ENCODE results near the gene TMPRSS11E.
"Not testable (repeated sequence)": the region's sequence is repeated elsewhere in the genome, so short reads cannot be mapped to it uniquely, and the experiment has no call there.

The TMPRSS11E gene

GRCh38 chr4:68406479-68406859 lies 40.8 kb upstream of the TMPRSS11E start (continued):
- TF ChIP-seq ZNF830 (tag by site-specific recombination; IDR thresholded peaks at IDR 0.05; ENCODE audit: low read depth) (no peak), ZNF660 (tag by site-specific recombination; IDR thresholded peaks at IDR 0.05) (no peak), ZNF449 (tag by site-specific recombination; IDR thresholded peaks at IDR 0.05) (no peak), KLF8 (tag by site-specific recombination; IDR thresholded peaks at IDR 0.05) (no peak), ZNF549 (tag by site-specific recombination; IDR thresholded peaks at IDR 0.05) (no peak)

- CTCF ChIA-PET; H3K36me3 ChIP-seq (ENCODE audit: control insufficient read depth in 2 of 2, insufficient read depth in 1 of 2, low read length in 2 of 2); H3K4me3 ChIP-seq (ENCODE audit: low read depth, low read length); H3K27ac ChIP-seq (ENCODE audit: extremely low read depth, low read depth, low read length); H3K9me3 ChIP-seq (ENCODE audit: control insufficient read depth, insufficient read depth, low read depth, low read length); POLR2A ChIA-PET; H3K4me1 ChIP-seq (ENCODE audit: control insufficient read depth, insufficient read depth, low read length): not testable (repeated sequence)
Measured at GRCh38 chr4:68407015-68407867, 40.0 kb upstream of the TMPRSS11E start.

- Histone ChIP-seq H3K36me3 (ENCODE audit: control insufficient read depth in 2 of 2, insufficient read depth in 1 of 2, low read length in 2 of 2) (no peaks in the 10 kb centered on the region), H3K4me3 (ENCODE audit: low read depth, low read length) (no peak overlapping the region), H3K27ac (ENCODE audit: extremely low read depth, low read depth, low read length) (no peak overlapping the region), H3K9me3 (ENCODE audit: control insufficient read depth, insufficient read depth, low read depth, low read length) (no peaks in the 10 kb centered on the region), H3K4me1 (ENCODE audit: control insufficient read depth, insufficient read depth, low read length) (no peaks in the 10 kb centered on the region)
- ChIA-PET CTCF (no interaction called here), POLR2A (no interaction called here)
- TF ChIP-seq EGR2 (tag by site-specific recombination; IDR thresholded peaks at IDR 0.05; ENCODE audit: low read depth) (no peak), ZNF211 (tag by site-specific recombination; IDR thresholded peaks at IDR 0.05; ENCODE audit: low read depth) (no peak), ZNF837 (tag by site-specific recombination; IDR thresholded peaks at IDR 0.05) (no peak), ELK4 (IDR thresholded peaks at IDR 0.05; ENCODE audit: borderline replicate concordance, low read depth, low read length) (no peak), ZNF707 (tag by site-specific recombination; IDR thresholded peaks at IDR 0.05) (no peak)
Measured at GRCh38 chr4:68407868-68408190, 39.4 kb upstream of the TMPRSS11E start.

- H3K27ac ChIP-seq (ENCODE audit: extremely low read depth, low read depth, low read length) = no peak overlapping the region
- no peak overlapping the region for H3K4me3 ChIP-seq (ENCODE audit: low read depth, low read length)
- no peaks in the 10 kb centered on the region for H3K4me1 ChIP-seq (ENCODE audit: control insufficient read depth, insufficient read depth, low read length)
- CTCF ChIA-PET = interaction anchor here (1.2 kb wide), 1 partner anchor 138 kb away, joined by 3 read pairs; no protein-coding TSS in a partner anchor
- H3K9me3 ChIP-seq (ENCODE audit: control insufficient read depth, insufficient read depth, low read depth, low read length) = no peaks in the 10 kb centered on the region
- no peak for TF ChIP-seq ZNF658 (tag by site-specific recombination; IDR thresholded peaks at IDR 0.05)
- TF ChIP-seq ZNF623 (tag by site-specific recombination; IDR thresholded peaks at IDR 0.05) = no peak
- no peak for TF ChIP-seq ZNF391 (tag by site-specific recombination; IDR thresholded peaks at IDR 0.05; ENCODE audit: borderline replicate concordance, low read depth)
- H3K36me3 ChIP-seq (ENCODE audit: control insufficient read depth in 2 of 2, insufficient read depth in 1 of 2, low read length in 2 of 2) = no peaks in the 10 kb centered on the region
- POLR2A ChIA-PET = no interaction called here
Measured at GRCh38 chr4:68410149-68410548, 37.1 kb upstream of the TMPRSS11E start.

GRCh38 chr4:68410643-68411042 lies 36.6 kb upstream of the TMPRSS11E start:
- ChIA-PET CTCF (no interaction called here), POLR2A (no interaction called here)
- Histone ChIP-seq H3K36me3 (ENCODE audit: control insufficient read depth in 2 of 2, insufficient read depth in 1 of 2, low read length in 2 of 2) (no peaks in the 10 kb centered on the region), H3K4me1 (ENCODE audit: control insufficient read depth, insufficient read depth, low read length) (no peaks in the 10 kb centered on the region), H3K4me3 (ENCODE audit: low read depth, low read length) (no peak overlapping the region), H3K27ac (ENCODE audit: extremely low read depth, low read depth, low read length) (no peak overlapping the region), H3K9me3 (ENCODE audit: control insufficient read depth, insufficient read depth, low read depth, low read length) (no peaks in the 10 kb centered on the region)
- TF ChIP-seq ZBTB26 (tag by site-specific recombination; optimal IDR thresholded peaks at IDR 0.05) (no peak), ZFP37 (tag by site-specific recombination; IDR thresholded peaks at IDR 0.05) (no peak)

GRCh38 chr4:68412031-68412430 lies 35.2 kb upstream of the TMPRSS11E start:
- H3K27ac ChIP-seq (ENCODE audit: extremely low read depth, low read depth, low read length); CTCF ChIA-PET; H3K4me3 ChIP-seq (ENCODE audit: low read depth, low read length); POLR2A ChIA-PET; H3K4me1 ChIP-seq (ENCODE audit: control insufficient read depth, insufficient read depth, low read length); H3K36me3 ChIP-seq (ENCODE audit: control insufficient read depth in 2 of 2, insufficient read depth in 1 of 2, low read length in 2 of 2); H3K9me3 ChIP-seq (ENCODE audit: control insufficient read depth, insufficient read depth, low read depth, low read length): not testable (repeated sequence)
